ENCODE results near the gene CDC16. TPM values are rescaled to one million over a fixed set of nuclear protein-coding genes. Genes with fewer than 3 reads are reported as not detected.

The CDC16 gene
- total and polyA plus RNA-seq, 5 donors from 2014 or later: 16.1 to 56.8 (median 22.1) TPM

DNA sequence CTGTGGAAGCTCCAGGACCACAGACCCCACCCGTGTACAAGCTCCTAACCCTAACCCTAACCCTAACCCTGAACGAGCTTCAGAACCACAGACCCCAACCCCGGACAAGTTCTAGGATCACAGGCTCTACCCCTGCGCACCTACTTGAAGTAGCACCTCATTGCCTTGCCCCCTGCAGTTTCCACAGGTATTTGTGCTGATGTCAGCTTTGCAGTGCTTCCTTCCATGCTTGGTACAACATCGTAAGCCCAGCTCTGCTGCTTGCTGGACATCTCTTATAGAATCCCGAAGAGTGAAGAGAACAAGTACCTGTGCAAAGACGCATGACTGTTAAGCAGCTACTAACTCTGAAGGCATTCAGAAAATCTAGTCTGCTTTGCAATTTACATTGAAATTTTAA, 20.7 kb upstream of the CDC16 start:
- H3K27ac Mint-ChIP-seq: peak overlapping the region in 1 of 3 donors; percentile 52
- peaks cover 46% of the 10 kb centered on the region for H3K27me3 Mint-ChIP-seq

DNA sequence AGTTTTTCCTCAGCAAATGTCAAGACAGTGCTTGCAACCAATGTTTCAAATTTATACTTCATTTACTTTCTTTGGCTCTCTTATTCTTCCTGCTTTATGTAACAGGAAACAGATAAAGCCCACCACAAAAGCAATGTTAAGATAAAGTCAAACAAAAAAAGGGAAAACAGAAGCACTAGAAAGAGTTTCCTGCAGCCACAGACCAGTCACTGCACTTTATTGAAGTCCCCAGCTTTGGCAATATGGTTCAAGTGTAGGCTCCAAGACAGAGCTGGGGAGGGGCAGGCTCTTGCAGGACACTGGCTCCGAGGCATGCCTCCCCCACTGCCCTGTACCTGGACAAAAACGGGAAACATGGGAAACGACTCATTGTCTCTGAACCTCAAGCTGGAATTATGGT, 15.3 kb upstream of the CDC16 start:
- ATAC-seq (ENCODE audit: low read depth in 2 of 2) (no peak), DNase-seq (no peak)
- H3K36me3 ChIP-seq (ENCODE audit: control insufficient read depth, insufficient read depth, low read length): no peaks in the 10 kb centered on the region
- H3K27ac ChIP-seq (ENCODE audit: insufficient read depth, low read length, poor library complexity, severe bottlenecking): no peak overlapping the region
- H3K4me1 ChIP-seq (ENCODE audit: control insufficient read depth, insufficient read depth, low read length, poor library complexity, severe bottlenecking): peaks cover 20% of the 10 kb centered on the region
- H3K4me3 ChIP-seq (ENCODE audit: low read depth, low read length): no peak overlapping the region
- H3K27me3 ChIP-seq (ENCODE audit: control insufficient read depth, insufficient read depth, low read length): peaks cover 3% of the 10 kb centered on the region
- Mint-ChIP-seq H3K27me3 (peaks cover 35% of the 10 kb centered on the region), H3K4me3 (peak overlapping the region in 2 of 4 donors; percentile 1), H3K9me3 (no peaks in the 10 kb centered on the region), H3K36me3 (no peaks in the 10 kb centered on the region), H3K27ac (peak overlapping the region; percentile 65 to 84 (median 78)), H3K4me1 (peaks cover 14 to 62% (median 25%) of the 10 kb centered on the region in 4 donors)
- H3K9me3 ChIP-seq (ENCODE audit: control insufficient read depth in 2 of 2, low read length in 2 of 2): no peaks in the 10 kb centered on the region

More for the DNA sequence above, 20.7 kb upstream of the CDC16 start:
- Histone ChIP-seq H3K36me3 (ENCODE audit: control insufficient read depth, insufficient read depth, low read length) (no peaks in the 10 kb centered on the region), H3K27me3 (ENCODE audit: control insufficient read depth, insufficient read depth, low read length) (peaks cover 6% of the 10 kb centered on the region), H3K27ac (ENCODE audit: insufficient read depth, low read length, poor library complexity, severe bottlenecking) (no peak overlapping the region), H3K9me3 (ENCODE audit: control insufficient read depth in 2 of 2, low read length in 2 of 2) (no peaks in the 10 kb centered on the region), H3K4me1 (ENCODE audit: control insufficient read depth, insufficient read depth, low read length, poor library complexity, severe bottlenecking) (peaks cover under 1% of the 10 kb centered on the region), H3K4me3 (ENCODE audit: low read depth, low read length) (no peak overlapping the region)
- H3K4me3 Mint-ChIP-seq: no peak overlapping the region
- no peaks in the 10 kb centered on the region for H3K36me3 Mint-ChIP-seq
- ATAC-seq (ENCODE audit: low read depth in 2 of 2) (no peak), DNase-seq (no peak)
- H3K9me3 Mint-ChIP-seq: peaks cover 0 to 1% (median 0%) of the 10 kb centered on the region in 7 donors
- H3K4me1 Mint-ChIP-seq: peaks cover 9 to 35% (median 14%) of the 10 kb centered on the region in 4 donors

DNA sequence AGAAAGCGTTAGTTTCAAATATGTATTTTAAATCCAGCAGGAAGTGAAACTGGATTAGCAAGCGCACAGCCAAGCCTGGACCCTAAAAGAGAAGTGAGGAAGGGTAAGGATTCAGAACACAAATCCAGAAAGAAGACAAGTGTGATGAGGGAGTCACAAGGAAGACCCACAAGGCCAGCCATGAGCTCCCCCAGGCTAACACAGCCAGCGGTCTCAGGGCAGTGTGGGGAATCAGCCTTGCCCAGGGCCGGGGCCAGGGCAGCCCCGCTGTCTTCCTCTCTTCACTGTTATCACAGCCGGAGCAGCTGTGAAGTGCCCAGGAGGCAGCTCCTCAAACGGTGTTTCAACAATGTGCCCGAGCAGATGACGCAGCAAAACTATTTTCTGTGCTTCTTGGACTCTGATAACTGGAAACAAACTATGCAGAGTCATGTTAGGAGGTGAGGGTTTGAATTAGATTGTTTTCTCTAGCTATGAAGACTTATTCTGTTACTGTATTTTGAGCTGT, 12.2 kb upstream of the CDC16 start:
- H3K36me3 Mint-ChIP-seq: no peaks in the 10 kb centered on the region
- no peak overlapping the region for H3K4me3 ChIP-seq (ENCODE audit: low read depth, low read length)
- DNase-seq (no peak), ATAC-seq (ENCODE audit: low read depth in 2 of 2) (no peak)
- H3K4me3 Mint-ChIP-seq: no peak overlapping the region
- peaks cover 19 to 87% (median 44%) of the 10 kb centered on the region in 4 donors for H3K4me1 Mint-ChIP-seq
- H3K27me3 Mint-ChIP-seq: peaks cover 20% of the 10 kb centered on the region
- H3K27ac ChIP-seq (ENCODE audit: insufficient read depth, low read length, poor library complexity, severe bottlenecking): no peak overlapping the region
- H3K27me3 ChIP-seq (ENCODE audit: control insufficient read depth, insufficient read depth, low read length): no peaks in the 10 kb centered on the region
- no peaks in the 10 kb centered on the region for H3K36me3 ChIP-seq (ENCODE audit: control insufficient read depth, insufficient read depth, low read length)
- H3K27ac Mint-ChIP-seq: peak overlapping the region; percentile 63 to 87 (median 85)
- peaks cover 45% of the 10 kb centered on the region for H3K4me1 ChIP-seq (ENCODE audit: control insufficient read depth, insufficient read depth, low read length, poor library complexity, severe bottlenecking)
- H3K9me3 ChIP-seq (ENCODE audit: control insufficient read depth in 2 of 2, low read length in 2 of 2): no peaks in the 10 kb centered on the region
- H3K9me3 Mint-ChIP-seq: no peaks in the 10 kb centered on the region

DNA sequence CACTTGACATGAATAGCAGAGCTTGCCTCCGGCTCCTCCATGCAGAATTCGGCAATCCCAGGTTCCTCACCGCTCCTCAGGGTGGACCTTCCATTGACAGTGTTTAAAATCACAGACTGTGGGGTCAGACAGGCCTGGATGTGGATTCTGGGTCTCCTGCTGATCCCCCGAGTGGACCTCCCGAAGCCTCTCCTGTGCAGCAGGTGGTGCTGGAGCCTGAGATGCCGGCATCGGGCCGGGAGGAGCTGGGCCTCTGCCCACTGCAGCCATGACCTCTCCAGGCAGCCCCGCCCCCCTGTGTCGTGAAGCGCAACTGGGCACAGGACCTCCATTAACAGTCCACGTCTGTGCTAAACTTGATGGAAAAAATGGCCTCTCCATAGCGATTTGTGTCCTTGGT, 10.5 kb upstream of the CDC16 start:
- peaks cover 16 to 72% (median 39%) of the 10 kb centered on the region in 4 donors for H3K4me1 Mint-ChIP-seq
- H3K4me3 ChIP-seq (ENCODE audit: low read depth, low read length): no peak overlapping the region

DNA sequence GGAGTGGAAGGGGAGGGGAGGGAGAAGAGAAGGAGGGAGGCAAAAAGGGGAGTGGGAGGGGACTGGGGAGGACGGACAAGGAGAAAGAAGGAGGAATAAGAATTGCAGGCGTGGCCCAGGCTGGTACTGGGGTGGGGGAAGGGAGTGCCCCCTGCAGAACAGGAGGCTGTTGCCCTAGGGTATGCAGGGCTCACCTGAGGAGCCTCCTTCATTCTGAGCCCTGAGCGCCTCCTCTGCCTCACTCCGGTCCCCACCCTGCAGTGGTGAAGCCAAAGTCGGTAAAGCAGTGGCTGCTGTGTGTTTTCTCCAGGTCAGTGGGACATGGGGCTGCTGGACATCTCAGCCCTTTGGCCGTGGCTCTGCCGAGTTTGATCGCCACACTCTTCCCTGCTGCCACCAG, 9.1 kb upstream of the CDC16 start:
- Mint-ChIP-seq H3K4me1 (peaks cover 12 to 57% (median 36%) of the 10 kb centered on the region in 4 donors), H3K27ac (peak overlapping the region in 2 of 3 donors; percentile 81 to 90), H3K9me3 (no peaks in the 10 kb centered on the region), H3K4me3 (peak overlapping the region in 2 of 4 donors; percentile 11 to 16), H3K27me3 (peaks cover 39% of the 10 kb centered on the region), H3K36me3 (no peaks in the 10 kb centered on the region)
- Histone ChIP-seq H3K4me1 (ENCODE audit: control insufficient read depth, insufficient read depth, low read length, poor library complexity, severe bottlenecking) (peaks cover 33% of the 10 kb centered on the region), H3K9me3 (ENCODE audit: control insufficient read depth in 2 of 2, low read length in 2 of 2) (no peaks in the 10 kb centered on the region), H3K27ac (ENCODE audit: insufficient read depth, low read length, poor library complexity, severe bottlenecking) (no peak overlapping the region), H3K36me3 (ENCODE audit: control insufficient read depth, insufficient read depth, low read length) (no peaks in the 10 kb centered on the region), H3K4me3 (ENCODE audit: low read depth, low read length) (no peak overlapping the region), H3K27me3 (ENCODE audit: control insufficient read depth, insufficient read depth, low read length) (peaks cover 5% of the 10 kb centered on the region)
- ATAC-seq (ENCODE audit: low read depth in 2 of 2) (peak in 1 of 2 donors; percentile 36), DNase-seq (no peak)

More for the DNA sequence above, 10.5 kb upstream of the CDC16 start:
- no peaks in the 10 kb centered on the region for H3K36me3 ChIP-seq (ENCODE audit: control insufficient read depth, insufficient read depth, low read length)
- H3K27ac Mint-ChIP-seq: peak overlapping the region; percentile 88 to 98 (median 94)
- ATAC-seq (ENCODE audit: low read depth in 2 of 2): no peak
- no peak overlapping the region for H3K27ac ChIP-seq (ENCODE audit: insufficient read depth, low read length, poor library complexity, severe bottlenecking)
- H3K4me1 ChIP-seq (ENCODE audit: control insufficient read depth, insufficient read depth, low read length, poor library complexity, severe bottlenecking): peaks cover 42% of the 10 kb centered on the region
- H3K9me3 ChIP-seq (ENCODE audit: control insufficient read depth in 2 of 2, low read length in 2 of 2): no peaks in the 10 kb centered on the region
- H3K4me3 Mint-ChIP-seq: peak overlapping the region in 1 of 4 donors; percentile 34
- no peaks in the 10 kb centered on the region for H3K36me3 Mint-ChIP-seq
- no peaks in the 10 kb centered on the region for H3K9me3 Mint-ChIP-seq
- H3K27me3 Mint-ChIP-seq: peaks cover 28% of the 10 kb centered on the region
- no peak for DNase-seq
- H3K27me3 ChIP-seq (ENCODE audit: control insufficient read depth, insufficient read depth, low read length): no peaks in the 10 kb centered on the region

DNA sequence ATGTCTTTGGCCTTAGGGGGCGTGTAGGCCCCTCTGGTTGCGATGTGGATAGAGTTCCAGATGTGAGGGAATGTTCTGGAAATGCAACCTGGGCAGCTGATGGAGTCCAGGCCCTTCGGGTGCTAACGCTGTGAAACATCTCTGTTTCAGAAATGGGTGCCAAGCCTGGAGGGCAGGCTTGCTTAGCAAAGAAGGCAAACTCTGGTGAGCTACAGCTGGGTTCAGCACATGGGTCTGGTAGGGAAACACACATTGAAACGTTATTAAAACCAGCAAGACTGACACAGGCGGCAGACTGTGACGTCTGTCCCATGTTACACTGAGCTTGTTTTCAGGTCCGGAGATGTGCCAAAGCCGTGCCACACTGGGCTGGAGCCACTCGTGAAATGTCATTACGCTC, 8.6 kb upstream of the CDC16 start:
- Mint-ChIP-seq H3K27ac (peak overlapping the region; percentile 81 to 90 (median 84)), H3K27me3 (peaks cover 43% of the 10 kb centered on the region), H3K4me3 (peak overlapping the region in 3 of 4 donors; percentile 11 to 63 (median 32)), H3K4me1 (peaks cover 12 to 54% (median 37%) of the 10 kb centered on the region in 4 donors), H3K9me3 (no peaks in the 10 kb centered on the region), H3K36me3 (no peaks in the 10 kb centered on the region)
- peaks cover 5% of the 10 kb centered on the region for H3K27me3 ChIP-seq (ENCODE audit: control insufficient read depth, insufficient read depth, low read length)
- DNase-seq (peak in 2 of 3 donors; percentile 37), ATAC-seq (ENCODE audit: low read depth in 2 of 2) (peak in 1 of 2 donors; percentile 30)
- no peaks in the 10 kb centered on the region for H3K36me3 ChIP-seq (ENCODE audit: control insufficient read depth, insufficient read depth, low read length)
- peaks cover 33% of the 10 kb centered on the region for H3K4me1 ChIP-seq (ENCODE audit: control insufficient read depth, insufficient read depth, low read length, poor library complexity, severe bottlenecking)
- H3K9me3 ChIP-seq (ENCODE audit: control insufficient read depth in 2 of 2, low read length in 2 of 2): no peaks in the 10 kb centered on the region
- no peak overlapping the region for H3K27ac ChIP-seq (ENCODE audit: insufficient read depth, low read length, poor library complexity, severe bottlenecking)
- peak overlapping the region; percentile 60 for H3K4me3 ChIP-seq (ENCODE audit: low read depth, low read length)

DNA sequence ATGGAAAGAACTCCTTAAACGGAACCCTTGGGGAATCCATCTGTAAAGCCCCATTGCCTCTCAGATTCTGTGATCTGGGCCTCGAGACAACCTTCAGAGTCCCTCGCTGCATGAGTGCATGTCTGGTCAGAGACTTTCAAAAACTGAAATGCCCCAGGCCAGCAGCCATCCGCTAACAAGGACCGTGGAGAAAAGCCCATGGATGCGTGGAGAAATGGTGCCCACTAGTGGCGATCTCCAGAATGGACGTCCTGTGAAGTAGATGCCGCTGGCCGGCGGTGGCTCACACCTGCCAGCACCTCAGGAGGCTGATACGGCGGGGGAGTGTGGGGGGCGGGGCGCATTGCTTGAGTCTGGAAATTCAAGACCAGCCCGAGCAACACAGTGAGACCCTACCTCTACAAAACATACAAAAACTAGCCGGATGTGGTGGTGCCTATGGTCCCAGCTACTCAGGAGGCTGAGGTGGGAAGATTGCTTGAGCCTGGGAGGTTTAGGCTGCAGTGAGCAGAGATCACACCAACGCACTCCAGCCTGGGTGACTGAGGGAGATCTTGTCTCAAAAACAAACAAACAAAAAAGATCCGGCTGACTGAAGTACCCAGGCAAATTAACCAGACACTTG, 7.9 kb upstream of the CDC16 start:
- ATAC-seq (ENCODE audit: low read depth in 2 of 2): peak; percentile 82 to 86
- H3K4me3 ChIP-seq (ENCODE audit: low read depth, low read length): peak overlapping the region; percentile 60
- H3K27me3 Mint-ChIP-seq: peaks cover 43% of the 10 kb centered on the region
- DNase-seq: peak; percentile 74 to 88 (median 79)
- peak overlapping the region; percentile 11 to 88 (median 67) for H3K4me3 Mint-ChIP-seq
- H3K9me3 ChIP-seq (ENCODE audit: control insufficient read depth in 2 of 2, low read length in 2 of 2): no peaks in the 10 kb centered on the region
- peaks cover 5% of the 10 kb centered on the region for H3K27me3 ChIP-seq (ENCODE audit: control insufficient read depth, insufficient read depth, low read length)
- peak overlapping the region; percentile 81 to 90 (median 84) for H3K27ac Mint-ChIP-seq
- H3K36me3 Mint-ChIP-seq: no peaks in the 10 kb centered on the region
- peaks cover 12 to 47% (median 30%) of the 10 kb centered on the region in 4 donors for H3K4me1 Mint-ChIP-seq
- H3K27ac ChIP-seq (ENCODE audit: insufficient read depth, low read length, poor library complexity, severe bottlenecking): no peak overlapping the region
- H3K4me1 ChIP-seq (ENCODE audit: control insufficient read depth, insufficient read depth, low read length, poor library complexity, severe bottlenecking): peaks cover 30% of the 10 kb centered on the region
- H3K9me3 Mint-ChIP-seq: no peaks in the 10 kb centered on the region
- H3K36me3 ChIP-seq (ENCODE audit: control insufficient read depth, insufficient read depth, low read length): no peaks in the 10 kb centered on the region

Measured in CD4-positive, CD25-positive, alpha-beta regulatory T cell (primary cell).